ENCODE results near the gene SFMBT2. TPM values are rescaled to one million over a fixed set of nuclear protein-coding genes. Genes with fewer than 3 reads are reported as not detected.

The SFMBT2 gene
- total RNA-seq, 4 donors from 2014 or later = 0.60 to 8.6 (median 2.5) TPM

DNA sequence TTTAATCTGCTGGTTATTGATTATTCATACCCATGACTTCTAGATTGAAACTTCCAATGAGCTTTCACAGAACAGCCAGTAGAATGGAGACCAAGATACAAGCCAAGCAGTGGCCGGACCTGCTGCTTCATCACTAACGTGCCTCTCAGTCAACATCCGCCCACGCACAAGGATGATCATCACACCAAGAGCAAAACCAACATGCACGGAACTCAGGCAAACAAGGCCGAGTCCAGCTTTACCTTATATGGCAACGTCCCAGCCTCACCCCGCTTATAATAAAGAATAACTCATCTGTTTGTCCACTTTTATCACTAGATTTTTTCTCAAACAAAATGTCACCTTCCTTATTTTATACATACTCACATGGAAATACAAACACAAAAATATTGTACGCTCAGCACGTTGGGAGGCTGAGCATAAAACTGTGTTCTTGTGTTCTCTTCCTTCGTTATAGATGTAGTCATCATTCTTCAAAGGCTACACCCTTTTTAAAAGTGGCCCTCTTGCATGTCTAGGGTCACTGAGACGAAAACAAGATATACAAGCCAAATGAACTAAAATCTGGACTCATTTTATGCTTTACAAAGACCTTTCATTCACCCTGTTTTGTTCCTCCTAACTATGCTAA lies 122.7 kb downstream of the SFMBT2 start:
- Histone ChIP-seq H3K4me3 (no peak overlapping the region), H3K36me3 (no peaks in the 10 kb centered on the region), H3K27me3 (no peaks in the 10 kb centered on the region), H3K9me3 (no peaks in the 10 kb centered on the region), H3K27ac (no peak overlapping the region), H3K4me1 (no peaks in the 10 kb centered on the region)
- in situ Hi-C loops (cut with MboI; ENCODE audit: low pct_ligation_motif_present in 1 of 4, low pct_unique_long_range_greater_than_20kb in 1 of 4, low sequenced_read_pairs in 3 of 4) (no loop called here), intact Hi-C loops (cut with DNase I; ENCODE audit: low total_unique reads) (no loop called here)
- DNase-seq = no peak
- WGBS, 2 donors (ENCODE audit: low coverage in 1 of 2) = 65 to 67% methylated on average over 11 to 12 of the region's 12 CpGs
- no peak for TF ChIP-seq CTCF (IDR thresholded peaks at IDR 0.05)
- TF ChIP-seq POLR2A (IDR thresholded peaks at IDR 0.05) = no peak
- TF ChIP-seq EP300 (IDR thresholded peaks at IDR 0.05; ENCODE audit: low read depth) = no peak
- TF ChIP-seq POLR2AphosphoS5 (IDR thresholded peaks at IDR 0.05) = no peak

- H3K36me3 ChIP-seq = no peaks in the 10 kb centered on the region
- intact Hi-C loops (cut with DNase I; ENCODE audit: low total_unique reads) = no loop called here
- no peak overlapping the region for H3K4me3 ChIP-seq
- DNase-seq = no peak
- H3K9me3 ChIP-seq = no peaks in the 10 kb centered on the region
- TF ChIP-seq CTCF (IDR thresholded peaks at IDR 0.05) (no peak), POLR2AphosphoS5 (IDR thresholded peaks at IDR 0.05) (no peak), EP300 (IDR thresholded peaks at IDR 0.05; ENCODE audit: low read depth) (no peak), POLR2A (IDR thresholded peaks at IDR 0.05) (no peak)
- 87% methylated on average over 3 of the region's 3 CpGs; no CpG with 5 or more reads in 1 of the 2 donors for WGBS, 2 donors (ENCODE audit: low coverage in 1 of 2)
- no peaks in the 10 kb centered on the region for H3K4me1 ChIP-seq
- H3K27ac ChIP-seq = no peak overlapping the region
- in situ Hi-C loops (cut with MboI; ENCODE audit: low pct_ligation_motif_present in 1 of 4, low pct_unique_long_range_greater_than_20kb in 1 of 4, low sequenced_read_pairs in 3 of 4) = no loop called here
- H3K27me3 ChIP-seq = no peaks in the 10 kb centered on the region
Measured at GRCh38 chr10:7287377-7287776, 123.5 kb downstream of the SFMBT2 start.

- intact Hi-C loops (cut with DNase I; ENCODE audit: low total_unique reads) (no loop called here), in situ Hi-C loops (cut with MboI; ENCODE audit: low pct_ligation_motif_present in 1 of 4, low pct_unique_long_range_greater_than_20kb in 1 of 4, low sequenced_read_pairs in 3 of 4) (no loop called here)
- Histone ChIP-seq H3K36me3 (no peaks in the 10 kb centered on the region), H3K4me3 (no peak overlapping the region), H3K9me3 (no peaks in the 10 kb centered on the region), H3K27ac (no peak overlapping the region), H3K27me3 (no peaks in the 10 kb centered on the region), H3K4me1 (no peaks in the 10 kb centered on the region)
- DNase-seq = no peak
- no peak for TF ChIP-seq CTCF (IDR thresholded peaks at IDR 0.05)
- no peak for TF ChIP-seq POLR2AphosphoS5 (IDR thresholded peaks at IDR 0.05)
- no peak for TF ChIP-seq POLR2A (IDR thresholded peaks at IDR 0.05)
- TF ChIP-seq EP300 (IDR thresholded peaks at IDR 0.05; ENCODE audit: low read depth) = no peak
- 79 to 85% methylated on average over 4 to 6 of the region's 6 CpGs for WGBS, 2 donors (ENCODE audit: low coverage in 1 of 2)
Measured at GRCh38 chr10:7285522-7286322, 125.1 kb downstream of the SFMBT2 start.

- no peak for DNase-seq
Measured at GRCh38 chr10:7283246-7283645, 127.6 kb downstream of the SFMBT2 start.

More at GRCh38 chr10:7283246-7283645, 127.6 kb downstream of the SFMBT2 start:
- TF ChIP-seq POLR2A (IDR thresholded peaks at IDR 0.05) = no peak
- no peak for TF ChIP-seq POLR2AphosphoS5 (IDR thresholded peaks at IDR 0.05)
- no peak for TF ChIP-seq EP300 (IDR thresholded peaks at IDR 0.05; ENCODE audit: low read depth)
- TF ChIP-seq CTCF (IDR thresholded peaks at IDR 0.05) = no peak
- Histone ChIP-seq H3K36me3 (no peaks in the 10 kb centered on the region), H3K27me3 (no peaks in the 10 kb centered on the region), H3K4me1 (no peaks in the 10 kb centered on the region), H3K9me3 (no peaks in the 10 kb centered on the region), H3K4me3 (no peak overlapping the region), H3K27ac (no peak overlapping the region)
- intact Hi-C loops (cut with DNase I; ENCODE audit: low total_unique reads) (no loop called here), in situ Hi-C loops (cut with MboI; ENCODE audit: low pct_ligation_motif_present in 1 of 4, low pct_unique_long_range_greater_than_20kb in 1 of 4, low sequenced_read_pairs in 3 of 4) (no loop called here)
- 88% methylated on average over 2 of the region's 2 CpGs for WGBS, 2 donors (ENCODE audit: low coverage in 1 of 2)
